Activated naive CD8-positive, alpha-beta T cell treated with anti-CD3 and anti-CD28 coated beads for 36 hours (primary cell): Measurements from ENCODE around the gene IL17C. TPM values are rescaled to one million over a fixed set of nuclear protein-coding genes. Genes with fewer than 3 reads are reported as not detected.

Source experiments
- DNase-seq: peaks from one replicate; pipeline ENCODE4 v3.0.0; 2021
- H3K27ac Mint-ChIP-seq: one replicate; pipeline ENCODE4 v1.8.0; 2022; ENCODE audit warnings: mild to moderate bottlenecking, moderate library complexity, mixed read lengths
- H3K27me3 Mint-ChIP-seq: one replicate; pipeline ENCODE4 v1.8.0; 2022; ENCODE audit warnings: mild to moderate bottlenecking, mixed read lengths
- H3K36me3 Mint-ChIP-seq: one replicate; pipeline ENCODE4 v1.8.0; 2021; ENCODE audit warnings: mild to moderate bottlenecking, mixed read lengths
- H3K4me1 Mint-ChIP-seq: one replicate; pipeline ENCODE4 v1.8.0; 2021; ENCODE audit warnings: mixed read lengths
- H3K4me3 Mint-ChIP-seq: one replicate; pipeline ENCODE4 v1.8.0; 2022; ENCODE audit warnings: mild to moderate bottlenecking, moderate library complexity, mixed read lengths
- H3K9me3 Mint-ChIP-seq: one replicate; pipeline ENCODE4 v1.8.0; 2022; ENCODE audit warnings: mixed read lengths
- total RNA-seq, 2 experiments: library from RNA; stranded (reverse); gene quantifications; one replicate each; pipeline ENCODE4 v1.2.3, GENCODE V29; 2021

IL17C gene
- total RNA-seq, 2 experiments from 2014 or later = not detected

GRCh38 chr16:88630433-88630832 is 7.9 kb upstream of the IL17C start:
- no peaks in the 10 kb centered on the region for H3K9me3 Mint-ChIP-seq

DNA sequence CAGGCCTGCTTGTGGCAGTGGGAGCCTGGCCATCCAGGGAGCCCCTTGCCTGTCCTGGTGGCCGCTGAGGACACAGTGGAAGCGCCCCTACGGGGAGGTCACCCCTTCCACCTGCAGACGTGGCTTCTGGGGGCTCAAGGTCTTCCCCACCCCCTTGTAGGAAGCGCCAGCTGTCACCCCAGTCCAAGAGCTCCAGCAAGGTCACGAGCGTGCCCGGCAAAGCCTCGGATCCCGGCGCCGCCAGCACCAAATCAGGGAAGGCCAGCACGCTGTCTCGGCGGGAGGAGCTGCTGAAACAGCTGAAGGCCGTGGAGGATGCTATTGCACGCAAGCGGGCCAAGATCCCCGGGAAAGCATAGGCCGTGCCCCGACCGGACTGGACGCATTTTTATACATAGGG is 7.4 kb upstream of the IL17C start:
- DNase-seq = no peak
- no peaks in the 10 kb centered on the region for H3K9me3 Mint-ChIP-seq
- no peak overlapping the region for H3K4me3 Mint-ChIP-seq
- no peak overlapping the region for H3K27ac Mint-ChIP-seq
- no peaks in the 10 kb centered on the region for H3K27me3 Mint-ChIP-seq
- H3K36me3 Mint-ChIP-seq = peaks cover 4% of the 10 kb centered on the region
- H3K4me1 Mint-ChIP-seq = peaks cover 8% of the 10 kb centered on the region

More at GRCh38 chr16:88630433-88630832, 7.9 kb upstream of the IL17C start:
- H3K27ac Mint-ChIP-seq = no peak overlapping the region
- peaks cover 8% of the 10 kb centered on the region for H3K4me1 Mint-ChIP-seq
- DNase-seq = no peak
- H3K27me3 Mint-ChIP-seq = no peaks in the 10 kb centered on the region
- H3K36me3 Mint-ChIP-seq = peaks cover 4% of the 10 kb centered on the region
- no peak overlapping the region for H3K4me3 Mint-ChIP-seq

DNA sequence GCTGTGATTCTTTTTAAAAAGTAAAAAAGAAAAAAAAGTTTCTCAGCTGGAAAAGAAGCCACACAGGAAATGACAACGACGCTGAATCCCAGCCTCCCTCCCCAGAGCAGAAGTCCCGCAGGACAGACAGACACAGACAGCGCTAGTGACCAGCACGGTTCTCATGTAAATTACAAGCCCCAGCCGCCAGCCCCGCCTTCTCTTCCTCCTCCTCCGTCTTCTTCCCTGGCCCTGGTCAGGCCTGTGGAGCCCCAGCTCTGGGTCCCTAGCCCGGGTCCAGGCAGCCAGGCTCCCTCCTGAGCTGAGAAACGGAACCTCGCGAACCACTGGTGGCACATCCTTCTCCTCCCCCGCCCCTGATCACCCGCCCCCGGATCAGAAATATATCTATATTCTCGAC is 7.0 kb upstream of the IL17C start:
- Mint-ChIP-seq H3K9me3 (no peaks in the 10 kb centered on the region), H3K27me3 (peaks cover 2% of the 10 kb centered on the region), H3K4me1 (peaks cover 11% of the 10 kb centered on the region), H3K4me3 (no peak overlapping the region), H3K27ac (no peak overlapping the region), H3K36me3 (peaks cover 4% of the 10 kb centered on the region)
- DNase-seq = no peak

- no peak for DNase-seq
- H3K4me1 Mint-ChIP-seq = peaks cover 13% of the 10 kb centered on the region
- no peak overlapping the region for H3K4me3 Mint-ChIP-seq
- H3K27ac Mint-ChIP-seq = no peak overlapping the region
- peaks cover 5% of the 10 kb centered on the region for H3K27me3 Mint-ChIP-seq
- H3K9me3 Mint-ChIP-seq = no peaks in the 10 kb centered on the region
- H3K36me3 Mint-ChIP-seq = peaks cover 4% of the 10 kb centered on the region
These were observed 6.3 kb upstream of the IL17C start for GRCh38 chr16:88631920-88632586.

DNA sequence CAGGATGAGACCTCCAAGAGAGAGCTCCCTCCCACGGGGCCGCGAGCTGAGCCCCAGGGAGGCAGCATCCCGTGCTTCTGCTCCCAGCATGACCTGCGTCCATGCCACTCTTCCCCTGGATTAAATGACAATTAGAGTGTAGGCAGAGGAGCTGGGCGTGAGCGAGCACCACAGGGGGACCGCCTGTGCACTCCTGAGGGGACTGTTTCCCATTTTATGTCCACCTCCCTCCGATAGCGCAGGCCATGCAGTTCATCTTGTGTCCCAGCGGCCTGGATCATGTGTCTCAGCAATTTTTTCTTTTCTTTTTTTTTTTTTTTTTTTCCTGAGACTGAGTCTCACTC is 5.8 kb upstream of the IL17C start:
- Mint-ChIP-seq H3K4me3 (no peak overlapping the region), H3K36me3 (peaks cover 4% of the 10 kb centered on the region), H3K27me3 (peaks cover 10% of the 10 kb centered on the region), H3K4me1 (peaks cover 18% of the 10 kb centered on the region), H3K27ac (no peak overlapping the region), H3K9me3 (peaks cover under 1% of the 10 kb centered on the region)
- DNase-seq = no peak

GRCh38 chr16:88633684-88634140 is 4.7 kb upstream of the IL17C start:
- Mint-ChIP-seq H3K36me3 (peaks cover 6% of the 10 kb centered on the region), H3K4me1 (peaks cover 29% of the 10 kb centered on the region), H3K9me3 (peaks cover 2% of the 10 kb centered on the region), H3K27me3 (peaks cover 22% of the 10 kb centered on the region), H3K4me3 (peak overlapping the region; percentile 68), H3K27ac (peak overlapping the region; percentile 63)
- peak; percentile 72 for DNase-seq

- H3K27ac Mint-ChIP-seq = no peak overlapping the region
- peaks cover 24% of the 10 kb centered on the region for H3K27me3 Mint-ChIP-seq
- peak overlapping the region; percentile 68 for H3K4me3 Mint-ChIP-seq
- peaks cover 2% of the 10 kb centered on the region for H3K9me3 Mint-ChIP-seq
- peaks cover 31% of the 10 kb centered on the region for H3K4me1 Mint-ChIP-seq
- peaks cover 6% of the 10 kb centered on the region for H3K36me3 Mint-ChIP-seq
- peak; percentile 70 for DNase-seq
These were observed 4.0 kb upstream of the IL17C start for GRCh38 chr16:88634141-88634993.

DNA sequence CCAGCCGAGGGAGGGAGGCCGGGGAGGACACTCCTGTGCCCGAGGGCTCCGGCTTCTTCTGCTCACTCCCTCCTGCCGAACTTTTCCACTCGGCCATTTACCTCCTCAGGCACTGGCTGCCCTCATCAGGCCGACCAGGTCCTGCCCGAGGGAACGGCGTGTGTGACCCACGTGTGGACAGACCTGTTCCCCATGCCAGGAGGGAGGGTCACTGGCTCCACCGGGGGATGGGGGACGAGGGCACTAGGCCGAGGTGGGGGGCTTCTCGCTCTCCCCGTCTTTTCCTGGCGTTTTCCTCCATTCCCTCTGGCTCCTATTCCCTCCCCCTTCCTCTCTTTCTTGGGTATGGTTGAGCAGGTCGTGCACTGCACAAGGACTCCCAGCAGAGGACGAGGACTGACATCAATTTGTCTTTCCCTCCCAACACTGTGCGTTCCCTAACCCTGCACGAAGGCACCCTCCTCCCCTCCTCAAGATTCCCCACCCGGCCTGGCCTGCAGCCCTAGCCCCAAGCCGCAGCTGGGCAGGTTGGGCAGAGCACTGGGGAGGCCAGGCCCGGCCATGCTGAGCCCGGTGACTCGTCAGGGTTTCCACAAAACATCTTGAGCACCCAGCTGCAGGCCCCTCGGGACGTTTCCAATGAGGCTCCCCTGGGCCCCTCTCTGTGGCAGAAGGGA is 3.2 kb upstream of the IL17C start:
- no peak overlapping the region for H3K27ac Mint-ChIP-seq
- no peak for DNase-seq
- peaks cover 34% of the 10 kb centered on the region for H3K4me1 Mint-ChIP-seq
- peaks cover 6% of the 10 kb centered on the region for H3K36me3 Mint-ChIP-seq
- H3K9me3 Mint-ChIP-seq = peaks cover 2% of the 10 kb centered on the region
- peak overlapping the region; percentile 52 for H3K4me3 Mint-ChIP-seq
- H3K27me3 Mint-ChIP-seq = peaks cover 27% of the 10 kb centered on the region

DNA sequence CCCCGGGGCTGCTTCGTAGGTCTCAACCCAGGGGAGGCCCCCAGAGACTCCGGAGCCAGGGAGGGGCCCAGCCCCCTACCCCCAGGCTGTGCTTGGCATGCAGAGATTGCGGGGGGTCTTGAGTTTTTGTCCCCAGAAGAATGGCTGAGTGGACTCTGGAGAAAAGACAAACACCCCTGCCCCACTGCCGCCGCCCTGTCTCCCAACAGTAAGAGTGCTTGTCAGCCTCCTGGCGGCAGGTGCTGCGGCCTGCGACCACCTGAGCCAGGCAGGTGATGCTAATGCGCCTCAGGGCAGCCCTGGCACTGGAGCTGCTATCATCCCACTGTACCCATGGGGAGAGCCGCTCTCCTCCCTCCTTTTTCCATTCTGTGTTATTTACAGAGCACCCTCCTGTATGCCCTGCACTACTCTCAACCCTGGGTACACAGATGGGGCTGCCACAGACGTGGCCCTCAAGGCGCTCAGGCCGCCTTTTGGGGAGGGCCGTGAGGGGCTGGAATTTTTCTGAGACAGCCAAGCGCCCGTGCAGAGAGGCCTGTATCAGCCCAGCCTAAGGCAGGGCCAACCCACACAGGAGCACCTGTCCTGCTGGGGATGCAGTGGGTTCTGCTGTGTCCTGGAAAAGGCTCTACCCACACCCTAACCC is 2.6 kb upstream of the IL17C start:
- DNase-seq = no peak
- Mint-ChIP-seq H3K9me3 (peaks cover 2% of the 10 kb centered on the region), H3K4me1 (peaks cover 37% of the 10 kb centered on the region), H3K27ac (no peak overlapping the region), H3K4me3 (peak overlapping the region; percentile 57), H3K36me3 (peaks cover 6% of the 10 kb centered on the region), H3K27me3 (peaks cover 33% of the 10 kb centered on the region)

DNA sequence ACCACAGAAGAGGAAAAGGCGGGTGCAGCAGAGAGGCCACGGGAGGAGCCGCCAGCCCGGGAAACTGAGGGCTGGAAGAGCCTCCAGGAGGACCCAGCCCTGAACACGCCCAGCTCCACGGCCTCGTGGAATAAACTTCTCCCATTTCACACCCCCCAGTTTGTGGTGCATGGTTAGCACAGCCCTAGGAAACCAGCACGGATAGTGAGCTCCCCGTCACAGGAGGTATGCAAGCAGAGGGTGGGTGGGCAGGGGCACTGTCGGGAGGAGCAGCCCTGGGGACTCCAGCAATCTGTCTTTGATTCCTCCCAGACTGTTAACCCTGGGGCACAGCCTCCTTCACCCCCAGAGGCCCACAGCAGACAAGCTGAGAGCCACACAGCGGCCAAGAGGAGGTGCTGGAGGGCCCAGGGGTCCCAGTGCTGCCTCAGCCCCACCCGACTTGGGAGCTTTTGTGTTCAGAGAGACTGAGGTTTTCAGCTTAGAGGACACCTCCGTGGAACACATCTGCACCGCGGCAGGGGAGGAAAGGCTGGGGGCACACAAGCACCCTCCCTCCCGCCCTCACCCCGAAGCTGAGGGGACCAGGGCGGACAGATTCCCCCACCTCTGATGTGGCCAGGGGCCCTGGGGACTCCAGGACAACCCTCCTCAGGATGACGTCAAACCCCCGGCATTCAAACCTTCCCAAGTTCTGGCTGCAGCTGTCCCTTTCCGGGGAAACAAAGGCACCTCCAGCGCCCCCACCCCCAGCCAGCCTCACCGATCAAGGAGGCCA is 1.7 kb upstream of the IL17C start:
- Mint-ChIP-seq H3K36me3 (peaks cover 4% of the 10 kb centered on the region), H3K9me3 (peaks cover 2% of the 10 kb centered on the region), H3K4me1 (peaks cover 33% of the 10 kb centered on the region), H3K4me3 (no peak overlapping the region), H3K27ac (no peak overlapping the region), H3K27me3 (peaks cover 33% of the 10 kb centered on the region)
- no peak for DNase-seq

GRCh38 chr16:88639231-88640038 is 1.1 kb downstream of the IL17C start:
- Mint-ChIP-seq H3K27me3 (peaks cover 33% of the 10 kb centered on the region), H3K4me1 (peaks cover 34% of the 10 kb centered on the region)

GRCh38 chr16:88640039-88640495 is 1.7 kb downstream of the IL17C start:
- no peak overlapping the region for H3K4me3 Mint-ChIP-seq
- no peak overlapping the region for H3K27ac Mint-ChIP-seq
- peaks cover 2% of the 10 kb centered on the region for H3K9me3 Mint-ChIP-seq

More at GRCh38 chr16:88639231-88640038, 1.1 kb downstream of the IL17C start:
- peaks cover 15% of the 10 kb centered on the region for H3K36me3 Mint-ChIP-seq
- peaks cover 2% of the 10 kb centered on the region for H3K9me3 Mint-ChIP-seq
- no peak overlapping the region for H3K4me3 Mint-ChIP-seq
- H3K27ac Mint-ChIP-seq = no peak overlapping the region
- no peak for DNase-seq

DNA sequence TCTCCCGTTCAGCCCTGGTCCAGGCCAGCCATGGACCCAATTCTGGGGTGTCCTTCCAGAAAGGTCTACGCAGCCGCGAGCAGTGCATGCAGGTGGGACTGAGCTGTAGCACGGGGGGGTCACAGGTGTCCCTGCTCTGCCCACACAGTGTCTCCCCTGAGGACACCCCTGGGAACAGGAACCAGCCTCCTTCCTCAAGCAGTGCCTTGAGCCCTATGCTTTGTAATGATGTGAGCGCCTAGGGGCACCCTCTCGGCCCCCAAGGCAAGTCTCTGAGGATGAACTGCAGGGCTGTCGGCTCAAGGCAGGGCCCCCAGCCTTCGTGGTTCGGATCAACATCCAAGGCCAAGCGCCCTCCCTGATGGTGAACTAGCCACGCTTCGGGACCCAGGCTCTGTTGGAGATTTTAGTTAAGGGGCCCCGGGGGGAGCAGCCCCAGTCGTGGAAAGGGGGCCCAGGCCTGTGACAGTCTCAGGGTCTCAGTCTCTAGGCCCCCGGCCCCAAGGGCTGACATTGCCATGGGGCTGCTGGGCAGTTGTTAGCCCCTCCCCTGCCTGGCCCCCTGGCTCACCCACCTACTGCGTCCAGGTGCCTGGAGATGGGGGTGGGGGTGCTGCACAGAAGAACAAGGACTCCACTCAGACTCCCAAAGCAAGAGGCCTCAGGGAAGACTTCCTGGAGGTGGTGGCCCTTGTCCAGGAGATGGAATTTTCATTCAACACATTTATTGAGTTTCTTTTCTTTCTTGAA is 2.3 kb downstream of the IL17C start:
- H3K4me1 Mint-ChIP-seq = peaks cover 32% of the 10 kb centered on the region
- H3K9me3 Mint-ChIP-seq = peaks cover 2% of the 10 kb centered on the region
- DNase-seq = no peak
- H3K4me3 Mint-ChIP-seq = no peak overlapping the region
- peaks cover 33% of the 10 kb centered on the region for H3K27me3 Mint-ChIP-seq
- H3K27ac Mint-ChIP-seq = no peak overlapping the region
- H3K36me3 Mint-ChIP-seq = peaks cover 15% of the 10 kb centered on the region

More at GRCh38 chr16:88640039-88640495, 1.7 kb downstream of the IL17C start:
- Mint-ChIP-seq H3K27me3 (peaks cover 33% of the 10 kb centered on the region), H3K4me1 (peaks cover 35% of the 10 kb centered on the region), H3K36me3 (peaks cover 15% of the 10 kb centered on the region)
- no peak for DNase-seq
